SK-N-SH (cell line): Measurements from ENCODE around the gene PTCRA. TPM values are rescaled to one million over a fixed set of nuclear protein-coding genes. Genes with fewer than 3 reads are reported as not detected.
A peak's percentile ranks its signal among the peaks of the same experiment; 100 is the strongest.
"Not testable (repeated sequence)": the region's sequence is repeated elsewhere in the genome, so short reads cannot be mapped to it uniquely, and the experiment has no call there.

Experiments used
- CTCF ChIA-PET: fragments of 300-600, 350-600 bp; formaldehyde crosslinking; extraction: SDS; loops from one replicate; lab custom pipeline; 2021; lab: Yijun Ruan, JAX
- POLR2A ChIA-PET: fragments of 350-600 bp; sonication (Branson Sonifier 250); formaldehyde crosslinking; extraction: SDS; loops from one replicate; lab custom pipeline; 2020; ENCODE audit warnings: antibody characterized with exemption, inconsistent platforms; lab: Yijun Ruan, JAX
- DNase-seq: peaks from one replicate; pipeline ENCODE4 v3.0.0; 2012
- H2AFZ ChIP-seq: fragments of 200-600 bp; sonication (generic); 2 replicates; pipeline ENCODE4 v1.8.1; 2016; ENCODE audit warnings: antibody characterized with exemption, mild to moderate bottlenecking, low read depth
- H3F3A ChIP-seq: fragments of 200-600 bp; sonication (generic); replicated peaks from 2 replicates; pipeline ENCODE3; 2016; ENCODE audit warnings: antibody characterized with exemption, mild to moderate bottlenecking; ENCODE audit not compliant: insufficient read depth
- H3K27ac ChIP-seq, 2 experiments: fragments of 200-500 bp in 1 of 2; fragments of 200-600 bp in 1 of 2; sonication (Bioruptor generic) in 1 of 2; sonication (generic), shearing (Covaris generic) in 1 of 2; 2 replicates each; pipeline versions ENCODE4 v1.5.1 to v1.6.1; 2014 to 2016; ENCODE audit warnings: low read depth in 2 of 2, inconsistent platforms in 1 of 2, low read length in 1 of 2, mild to moderate bottlenecking in 1 of 2, mixed read lengths in 1 of 2
- H3K27me3 ChIP-seq: fragments of 200-600 bp; sonication (generic), shearing (Covaris generic); 2 replicates; pipeline ENCODE4 v1.6.1; 2016; ENCODE audit warnings: mixed run types; ENCODE audit not compliant: insufficient read depth
- H3K36me3 ChIP-seq, 2 experiments: fragments of 200-500 bp in 1 of 2; fragments of 200-600 bp in 1 of 2; sonication (Bioruptor generic) in 1 of 2; sonication (generic) in 1 of 2; replicated peaks in 1 of 2; 2 replicates each; pipeline versions ENCODE3 to v1.5.1; 2014 to 2016; ENCODE audit warnings: low read length in 1 of 2, mild to moderate bottlenecking in 1 of 2; ENCODE audit not compliant: insufficient read depth in 2 of 2, control insufficient read depth in 1 of 2
- H3K4me1 ChIP-seq, 2 experiments: fragments of 200-500 bp in 1 of 2; fragments of 200-600 bp in 1 of 2; sonication (Bioruptor generic) in 1 of 2; sonication (generic), shearing (Covaris generic) in 1 of 2; 2 replicates each; pipeline versions ENCODE4 v1.5.1 to v1.6.1; 2014 to 2016; ENCODE audit warnings: low read depth in 1 of 2, low read length in 1 of 2, mixed run types in 1 of 2; ENCODE audit not compliant: insufficient read depth in 2 of 2, control insufficient read depth in 1 of 2
- H3K4me2 ChIP-seq: fragments of 200-600 bp; sonication (generic), shearing (Covaris generic); 2 replicates; pipeline ENCODE4 v1.6.1; 2017; ENCODE audit warnings: mixed run types
- H3K4me3 ChIP-seq, 2 experiments: fragments of 200-500 bp in 1 of 2; fragments of 200-600 bp in 1 of 2; sonication (Bioruptor generic) in 1 of 2; sonication (generic), shearing (Covaris generic) in 1 of 2; 2 replicates each; pipeline versions ENCODE4 v1.5.1 to v1.8.1; 2014 to 2016; ENCODE audit warnings: low read depth in 2 of 2, inconsistent platforms in 1 of 2, low read length in 1 of 2, mild to moderate bottlenecking in 1 of 2, mixed read lengths in 1 of 2, moderate library complexity in 1 of 2
- H3K79me2 ChIP-seq: fragments of 200-600 bp; sonication (generic); 2 replicates; pipeline ENCODE4 v1.8.1; 2017; ENCODE audit warnings: mild to moderate bottlenecking; ENCODE audit not compliant: insufficient read depth
- H3K9ac ChIP-seq: fragments of 200-600 bp; sonication (generic); 2 replicates; pipeline ENCODE4 v1.6.1; 2017; ENCODE audit warnings: mixed run types
- H3K9me2 ChIP-seq: fragments of 200-600 bp; sonication (generic); 2 replicates; pipeline ENCODE4 v1.6.1; 2017; ENCODE audit warnings: mixed run types
- H3K9me3 ChIP-seq: fragments of 200-600 bp; sonication (generic); 2 replicates; pipeline ENCODE4 v1.6.1; 2017; ENCODE audit warnings: mixed run types, mild to moderate bottlenecking, moderate library complexity
- H4K20me1 ChIP-seq: fragments of 200-600 bp; sonication (generic); 2 replicates; pipeline ENCODE4 v1.6.1; 2017; ENCODE audit warnings: mild to moderate bottlenecking, mixed run types; ENCODE audit not compliant: insufficient read depth
- CTCF ChIP-seq: fragments of 200-600 bp; sonication (generic); IDR thresholded peaks from 2 replicates; pipeline ENCODE4 v1.6.1; 2017; ENCODE audit warnings: antibody characterized with exemption, mild to moderate bottlenecking, moderate library complexity
- EZH2phosphoT487 ChIP-seq: fragments of 200-600 bp; sonication (generic); IDR thresholded peaks from 2 replicates; pipeline ENCODE4 v1.6.1; 2017; ENCODE audit warnings: low read depth, mixed run types, mild to moderate bottlenecking, antibody characterized with exemption, moderate library complexity, borderline replicate concordance
- MEF2A ChIP-seq: IDR thresholded peaks from 2 replicates; pipeline ENCODE4 v1.4.0; 2012; ENCODE audit warnings: low read depth, borderline replicate concordance
- POLR2AphosphoS5 ChIP-seq: IDR thresholded peaks from 2 replicates; pipeline ENCODE4 v1.6.1; 2012; ENCODE audit warnings: low read depth, low read length
- TEAD4 ChIP-seq: IDR thresholded peaks from 2 replicates; pipeline ENCODE4 v1.4.0; 2012; ENCODE audit warnings: mild to moderate bottlenecking, borderline replicate concordance; ENCODE audit not compliant: insufficient read depth
- WGBS: methylation state at CpG from one replicate; pipeline ENCODE4 v1.1.6; 2017; ENCODE audit warnings: low lambda C conversion rate; 5-methylcytosine and 5-hydroxymethylcytosine counted together
- polyA plus RNA-seq, 3 experiments: library from polyadenylated mRNA; depleted of rRNA; stranded (reverse); fragments of >200 nt; gene quantifications; 2 replicates each; pipeline ENCODE4 v1.2.3, GENCODE V29; 2012

PTCRA gene
- polyA plus RNA-seq, 1 of the 3 experiments (the other 2 are of a cell fraction), result not detected

DNA sequence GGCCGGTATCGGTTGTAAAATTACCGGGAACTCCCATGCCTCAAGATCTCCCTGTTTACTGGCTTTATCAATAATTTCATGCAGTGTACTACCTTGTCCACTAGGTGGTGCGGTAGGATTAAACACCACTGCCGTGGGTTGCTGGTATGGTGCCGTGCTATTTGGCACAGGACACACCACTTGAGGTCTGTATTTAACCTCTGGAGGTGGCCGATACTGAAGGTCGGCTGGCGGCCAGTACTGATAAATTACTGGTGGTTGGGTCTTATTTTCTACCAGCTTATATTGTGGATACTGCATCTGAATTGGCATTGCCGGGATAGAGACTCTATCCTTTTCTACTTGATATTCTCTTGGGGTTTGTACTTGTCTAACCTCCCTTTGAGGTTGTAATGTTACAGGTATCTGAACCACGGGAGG is 14.3 kb upstream of the PTCRA start (continued):
- TF ChIP-seq CTCF, result peak; percentile 89

DNA sequence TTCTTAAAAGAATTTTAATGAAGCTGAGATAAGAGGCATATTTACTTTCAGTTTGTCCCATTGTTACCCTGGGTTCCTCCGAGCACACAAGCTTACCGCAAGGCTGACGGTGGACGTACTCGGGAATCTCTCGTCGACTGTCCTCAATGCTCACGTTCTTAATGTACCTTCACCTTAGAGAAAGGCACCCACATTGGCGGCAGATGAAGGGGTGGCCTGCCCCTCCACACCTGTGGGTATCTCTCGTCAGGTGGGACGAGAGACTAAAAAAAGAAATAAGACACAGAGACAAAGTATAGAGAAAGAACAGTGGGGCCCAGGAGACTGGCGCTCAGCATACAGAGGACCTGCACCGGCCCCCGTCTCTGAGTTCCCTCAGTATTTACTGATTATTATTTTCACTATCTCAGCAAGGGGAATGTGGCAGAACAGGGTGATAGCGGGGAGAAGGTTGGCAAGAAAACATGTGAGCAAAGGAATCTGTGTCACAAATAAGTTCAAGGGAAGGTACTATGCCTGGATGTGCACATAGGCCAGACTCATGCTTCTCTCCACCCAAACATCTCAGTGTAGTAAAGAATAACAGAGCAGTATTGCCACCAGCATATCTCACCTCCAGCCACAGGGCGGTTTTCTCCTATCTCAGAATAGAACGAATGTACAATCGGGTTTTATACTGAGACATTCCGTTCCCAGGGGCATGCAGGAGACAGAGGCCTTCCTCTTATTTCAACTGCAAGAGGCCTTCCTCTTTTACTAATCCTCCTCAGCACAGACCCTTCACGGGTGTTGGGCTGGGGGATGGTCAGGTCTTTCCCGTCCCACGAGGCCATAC is 13.2 kb upstream of the PTCRA start:
- DNase-seq, H3K9me3 ChIP-seq, H3K9ac ChIP-seq, H3K79me2 ChIP-seq, H3F3A ChIP-seq, H3K4me1 ChIP-seq, H3K36me3 ChIP-seq, H4K20me1 ChIP-seq, H3K4me3 ChIP-seq, H3K27me3 ChIP-seq, POLR2A ChIA-PET, H3K9me2 ChIP-seq, H3K27ac ChIP-seq: not testable (repeated sequence)
- CTCF ChIA-PET, result interaction anchor here (0.9 to 2.4 kb wide), 13 partner anchors 10 to 459 kb away, joined by 3 to 13 read pairs (median 4); partner anchors contain the start of gene CNPY3
- Histone ChIP-seq H2AFZ (peak overlapping the region; percentile 77), H3K4me2 (peak overlapping the region; percentile 60; the same call in 1 of the 2 replicates)
- WGBS, result 92% methylated on average over 20 of the region's 22 CpGs

DNA sequence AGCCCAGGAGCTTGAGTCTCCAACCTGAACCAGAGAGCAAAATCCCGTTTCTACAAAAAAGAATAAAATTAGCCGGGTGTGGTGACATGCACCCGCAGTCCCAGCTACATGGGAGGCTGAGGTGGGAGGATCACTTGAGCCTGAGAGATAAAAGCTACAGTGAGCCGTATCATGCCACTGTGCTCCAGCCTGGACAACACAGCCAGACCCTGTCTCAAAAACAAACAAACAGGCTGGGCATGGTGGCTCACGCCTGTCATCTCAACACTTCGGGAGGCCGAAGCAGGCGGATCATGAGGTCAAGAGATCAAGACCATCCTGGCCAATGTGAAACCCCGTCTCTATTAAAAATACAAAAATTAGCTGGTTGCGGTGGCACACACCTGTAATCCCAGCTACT is 11.4 kb upstream of the PTCRA start:
- Histone ChIP-seq H4K20me1 (no peaks in the 10 kb centered on the region), H3K9ac (no peak overlapping the region), H3K36me3 (no peaks in the 10 kb centered on the region), H3K9me2 (no peaks in the 10 kb centered on the region), H3K27me3 (no peaks in the 10 kb centered on the region), H3K4me3 (no peak overlapping the region), H2AFZ (no peak overlapping the region), H3K79me2 (no peaks in the 10 kb centered on the region), H3K9me3 (no peaks in the 10 kb centered on the region), H3F3A (no peaks in the 10 kb centered on the region), H3K4me2 (no peak overlapping the region), H3K27ac (no peak overlapping the region), H3K4me1 (peaks cover 0 to 7% of the 10 kb centered on the region in 2 experiments; a peak in 2 of 4 replicates)
- no peak for DNase-seq
- ChIA-PET POLR2A (interaction anchor here (0.6 kb wide), 1 partner anchor 465 kb away, joined by 5 read pairs; no protein-coding TSS in a partner anchor), CTCF (interaction anchor here (1.0 to 1.8 kb wide), 3 partner anchors 25 to 239 kb away, joined by 3 to 7 read pairs (median 3); partner anchors contain the start of gene CNPY3)
- WGBS, result 96% methylated on average over 10 of the region's 10 CpGs
- TF ChIP-seq TEAD4, result no peak
- TF ChIP-seq EZH2phosphoT487, result no peak
- no peak for TF ChIP-seq MEF2A
- TF ChIP-seq POLR2AphosphoS5, result no peak
